Natural killer cell treated with Interleukin-12 subunit alpha and Interleukin-12 subunit beta and Interleukin-15 and Interleukin-18, amount 100 ng/mL, for 72 hours (primary cell): Measurements from ENCODE around the gene SLC7A7. TPM values are rescaled to one million over a fixed set of nuclear protein-coding genes. Genes with fewer than 3 reads are reported as not detected.
A peak's percentile ranks its signal among the peaks of the same experiment; 100 is the strongest.
"Not testable (repeated sequence)": the region's sequence is repeated elsewhere in the genome, so short reads cannot be mapped to it uniquely, and the experiment has no call there.

ENCODE experiments used
- ATAC-seq, 2 donors: fragments of 150-1000 bp; cut with Tn5 transposase in 1 of 2; sonication (Bioruptor Pico), chemical (Tn5 transposase) in 1 of 2; 2 replicates each; pipeline ENCODE4 v1.10.0; 2021
- DNase-seq: peaks from one replicate; pipeline ENCODE4 v3.0.0; 2022; ENCODE audit warnings: low spot score
- H3K27ac Mint-ChIP-seq, 2 donors: 1 replicate in 1 of 2; 2 replicates in 1 of 2; pipeline ENCODE4 v1.8.0; 2022; ENCODE audit warnings: mixed read lengths in 2 of 2, mild to moderate bottlenecking in 1 of 2, moderate library complexity in 1 of 2
- H3K27me3 Mint-ChIP-seq, 2 donors: 1 replicate in 1 of 2; 2 replicates in 1 of 2; pipeline ENCODE4 v1.8.0; 2022; ENCODE audit warnings: mixed read lengths in 2 of 2
- H3K36me3 Mint-ChIP-seq: one replicate; pipeline ENCODE4 v1.8.0; 2022; ENCODE audit warnings: mixed read lengths
- H3K4me1 Mint-ChIP-seq, 2 donors: 1 replicate in 1 of 2; 2 replicates in 1 of 2; pipeline ENCODE4 v1.8.0; 2022; ENCODE audit warnings: low read depth in 2 of 2, mixed read lengths in 2 of 2, mild to moderate bottlenecking in 1 of 2
- H3K4me3 Mint-ChIP-seq: one replicate; pipeline ENCODE4 v1.8.0; 2022; ENCODE audit warnings: mixed read lengths
- H3K9me3 Mint-ChIP-seq: 2 replicates; pipeline ENCODE4 v1.8.0; 2022; ENCODE audit warnings: mixed read lengths
- total RNA-seq, 2 donors: library from RNA; stranded (reverse); gene quantifications; one replicate each; pipeline ENCODE4 v1.2.3, GENCODE V29; 2022

SLC7A7 gene
- total RNA-seq, 2 donors from 2014 or later, result 0.36 to 0.59 TPM

- Mint-ChIP-seq H3K36me3 (peaks cover 8% of the 10 kb centered on the region), H3K9me3 (no peaks in the 10 kb centered on the region), H3K4me3 (peak overlapping the region; percentile 10), H3K27ac (peak overlapping the region; percentile 18 to 20), H3K4me1 (peaks cover 11 to 12% of the 10 kb centered on the region in 2 donors), H3K27me3 (peaks cover 19 to 25% of the 10 kb centered on the region in 2 donors)
- ATAC-seq, result peak; percentile 54 to 55
- no peak for DNase-seq
Measured at GRCh38 chr14:22838631-22839041, 23.4 kb upstream of the SLC7A7 start.

DNA sequence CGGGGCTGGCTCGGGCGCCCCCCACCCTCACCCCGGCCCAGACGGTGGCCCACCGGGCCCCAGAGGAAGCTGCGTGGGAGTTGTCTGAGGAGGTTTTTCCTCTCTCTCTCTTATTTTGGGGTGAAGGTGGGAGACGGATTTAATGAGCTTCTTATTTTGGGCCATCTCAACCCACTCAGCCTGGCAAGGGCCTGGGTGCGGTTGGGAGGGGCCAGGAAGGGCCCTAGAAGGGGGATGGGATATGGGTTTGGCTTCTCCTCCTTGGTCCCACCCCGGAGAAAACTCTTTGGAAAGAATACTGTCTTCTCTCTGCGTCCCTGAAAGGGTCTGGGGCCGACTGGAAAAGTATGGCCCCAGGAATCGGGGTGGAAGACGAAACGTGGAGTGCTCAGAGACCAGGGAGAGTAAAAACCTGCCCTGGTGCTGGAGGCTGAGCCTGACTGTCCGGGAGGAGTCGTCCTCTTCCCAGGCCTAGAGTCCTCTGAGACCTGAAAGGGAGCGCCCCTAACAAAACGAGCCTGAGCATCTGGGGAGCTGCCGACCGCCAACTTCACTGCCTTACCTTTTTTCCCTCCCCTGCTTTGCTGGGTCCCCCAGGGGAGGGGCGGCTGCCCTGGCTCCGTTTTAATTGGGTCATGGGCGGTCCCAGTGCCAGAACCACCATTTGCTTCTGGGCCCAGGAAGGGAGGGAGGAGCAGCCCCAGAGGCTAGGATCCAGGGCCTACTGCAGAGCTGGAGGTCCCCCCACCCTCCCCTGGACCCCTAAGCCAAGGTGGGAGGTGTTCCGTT, 22.7 kb upstream of the SLC7A7 start:
- H3K36me3 Mint-ChIP-seq, result peaks cover 8% of the 10 kb centered on the region
- DNase-seq (no peak), ATAC-seq (no peak)
- no peak overlapping the region for H3K27ac Mint-ChIP-seq
- H3K4me1 Mint-ChIP-seq, result peaks cover 11 to 12% of the 10 kb centered on the region in 2 donors
- peaks cover 15 to 25% of the 10 kb centered on the region in 2 donors for H3K27me3 Mint-ChIP-seq
- no peak overlapping the region for H3K4me3 Mint-ChIP-seq
- no peaks in the 10 kb centered on the region for H3K9me3 Mint-ChIP-seq

GRCh38 chr14:22837114-22837749, 22.0 kb upstream of the SLC7A7 start:
- peak overlapping the region; percentile 64 for H3K4me3 Mint-ChIP-seq
- peaks cover 8% of the 10 kb centered on the region for H3K36me3 Mint-ChIP-seq
- H3K4me1 Mint-ChIP-seq, result peaks cover 12% of the 10 kb centered on the region in 2 donors
- H3K27ac Mint-ChIP-seq, result no peak overlapping the region
- peaks cover 15 to 25% of the 10 kb centered on the region in 2 donors for H3K27me3 Mint-ChIP-seq
- DNase-seq (no peak), ATAC-seq (peak in 1 of 2 donors; percentile 11)
- no peaks in the 10 kb centered on the region for H3K9me3 Mint-ChIP-seq

GRCh38 chr14:22836301-22837113, 21.3 kb upstream of the SLC7A7 start, which contains the start of gene MMP14:
Gene MMP14 (plus strand): TSS chr14:22836585. CDS start chr14:22836818, 233 bp downstream.
- no peak for ATAC-seq
- H3K4me3 Mint-ChIP-seq, result peak within 1 kb of the TSS; percentile 64

DNA sequence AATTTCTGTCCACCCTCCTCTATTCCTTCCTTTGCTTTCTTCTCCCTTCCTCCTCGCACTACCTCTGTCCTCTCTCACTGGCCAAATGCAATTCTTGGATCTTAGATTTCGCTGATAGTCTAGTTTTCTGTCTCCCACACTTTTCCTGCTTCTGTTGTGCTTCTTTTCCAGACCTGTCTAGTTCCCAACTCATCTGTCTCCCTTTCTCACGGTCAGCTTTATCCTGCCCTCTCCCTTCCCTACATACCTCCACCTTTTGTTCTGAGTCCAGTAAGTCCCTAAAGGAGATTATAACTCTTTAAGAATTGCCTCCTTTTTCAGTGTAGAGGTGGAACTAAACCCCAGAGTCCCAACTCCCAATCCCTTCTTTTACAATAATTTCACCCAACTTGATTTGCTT, 20.3 kb upstream of the SLC7A7 start:
- Mint-ChIP-seq H3K27ac (no peak overlapping the region), H3K36me3 (peaks cover 17% of the 10 kb centered on the region), H3K4me3 (no peak overlapping the region), H3K27me3 (peaks cover 12 to 25% of the 10 kb centered on the region in 2 donors), H3K9me3 (no peaks in the 10 kb centered on the region), H3K4me1 (peaks cover 19 to 26% of the 10 kb centered on the region in 2 donors)
- ATAC-seq (no peak), DNase-seq (no peak)

More at GRCh38 chr14:22836301-22837113, 21.3 kb upstream of the SLC7A7 start, which contains the start of gene MMP14:
- Mint-ChIP-seq H3K36me3 (peaks cover 15% of the 10 kb centered on the region), H3K27ac (no peak within 1 kb of the TSS), H3K9me3 (no peaks in the 10 kb centered on the region), H3K4me1 (peaks cover 13 to 19% of the 10 kb centered on the region in 2 donors), H3K27me3 (peaks cover 12 to 25% of the 10 kb centered on the region in 2 donors)
- DNase-seq, result no peak

- peaks cover 14% of the 10 kb centered on the region for H3K36me3 Mint-ChIP-seq
- no peaks in the 10 kb centered on the region for H3K9me3 Mint-ChIP-seq
- DNase-seq (no peak), ATAC-seq (peak in 1 of 2 donors; percentile 1)
- peaks cover 5 to 6% of the 10 kb centered on the region in 2 donors for H3K27me3 Mint-ChIP-seq
- peak overlapping the region; percentile 81 for H3K4me3 Mint-ChIP-seq
- H3K27ac Mint-ChIP-seq, result peak overlapping the region; percentile 87 to 98
- peaks cover 28 to 32% of the 10 kb centered on the region in 2 donors for H3K4me1 Mint-ChIP-seq
Measured at GRCh38 chr14:22830443-22831010, 15.3 kb upstream of the SLC7A7 start.

DNA sequence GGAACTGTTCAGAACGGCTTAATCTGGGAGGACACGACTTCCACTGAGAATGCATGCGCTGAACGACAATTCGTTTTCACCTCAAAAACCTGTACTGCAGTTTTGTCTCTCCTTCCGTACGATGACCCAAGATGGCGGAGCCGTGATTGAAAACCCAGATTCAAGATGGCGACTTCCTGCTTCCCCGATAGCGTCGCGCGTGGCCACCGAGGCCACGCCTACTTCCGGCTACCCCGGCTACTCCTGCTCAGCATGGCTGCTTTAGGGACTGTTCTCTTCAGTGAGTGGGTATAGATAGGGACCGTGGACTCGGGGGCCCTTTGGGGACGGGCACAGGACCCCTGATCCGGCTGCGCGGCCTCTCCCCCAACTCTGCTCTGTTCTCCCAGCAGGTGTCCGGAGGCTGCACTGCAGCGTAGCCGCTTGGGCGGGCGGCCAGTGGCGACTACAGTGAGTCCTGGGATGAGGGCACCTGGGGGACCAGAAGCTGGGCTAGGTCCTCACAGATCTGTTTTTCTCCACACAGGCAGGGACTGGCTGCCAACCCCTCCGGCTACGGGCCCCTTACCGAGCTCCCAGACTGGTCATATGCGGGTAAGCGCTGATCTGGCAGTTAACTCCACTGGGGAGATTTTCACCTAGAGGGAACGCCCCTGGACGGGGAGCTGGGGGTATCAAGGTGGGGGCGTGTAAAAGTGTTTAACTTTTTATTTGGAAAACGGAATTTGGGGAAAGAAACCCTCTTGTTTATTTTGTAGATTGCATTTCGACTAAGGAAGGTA, 14.6 kb upstream of the SLC7A7 start, which contains the start of gene MRPL52:
Gene MRPL52 (plus strand): TSS at position 227 of the 782 bp plus-strand sequence. CDS start 26 bp downstream, at position 253.
- Mint-ChIP-seq H3K4me3 (peak within 1 kb of the TSS; percentile 81), H3K4me1 (peaks cover 26 to 33% of the 10 kb centered on the region in 2 donors), H3K27ac (peak within 1 kb of the TSS; percentile 87 to 98), H3K9me3 (no peaks in the 10 kb centered on the region), H3K36me3 (peaks cover 9% of the 10 kb centered on the region), H3K27me3 (peaks cover 5 to 8% of the 10 kb centered on the region in 2 donors)
- peak; percentile 97 for ATAC-seq
- peak; percentile 87 for DNase-seq

- H3K27me3 Mint-ChIP-seq, ATAC-seq, H3K36me3 Mint-ChIP-seq, DNase-seq, H3K9me3 Mint-ChIP-seq: not testable (repeated sequence)
- H3K4me1 Mint-ChIP-seq, result peaks cover 26 to 33% of the 10 kb centered on the region in 2 donors
- H3K27ac Mint-ChIP-seq, result peak overlapping the region; percentile 87 to 98
- H3K4me3 Mint-ChIP-seq, result peak overlapping the region; percentile 81
Measured at GRCh38 chr14:22829076-22829660, 13.9 kb upstream of the SLC7A7 start.

GRCh38 chr14:22824711-22825359, 9.6 kb upstream of the SLC7A7 start:
- H3K27me3 Mint-ChIP-seq, result peaks cover 18 to 19% of the 10 kb centered on the region in 2 donors
- peaks cover 21% of the 10 kb centered on the region in 2 donors for H3K4me1 Mint-ChIP-seq
- no peak overlapping the region for H3K27ac Mint-ChIP-seq
- no peaks in the 10 kb centered on the region for H3K36me3 Mint-ChIP-seq
- DNase-seq, result no peak
- no peak for ATAC-seq
- H3K9me3 Mint-ChIP-seq, result no peaks in the 10 kb centered on the region
- no peak overlapping the region for H3K4me3 Mint-ChIP-seq

DNA sequence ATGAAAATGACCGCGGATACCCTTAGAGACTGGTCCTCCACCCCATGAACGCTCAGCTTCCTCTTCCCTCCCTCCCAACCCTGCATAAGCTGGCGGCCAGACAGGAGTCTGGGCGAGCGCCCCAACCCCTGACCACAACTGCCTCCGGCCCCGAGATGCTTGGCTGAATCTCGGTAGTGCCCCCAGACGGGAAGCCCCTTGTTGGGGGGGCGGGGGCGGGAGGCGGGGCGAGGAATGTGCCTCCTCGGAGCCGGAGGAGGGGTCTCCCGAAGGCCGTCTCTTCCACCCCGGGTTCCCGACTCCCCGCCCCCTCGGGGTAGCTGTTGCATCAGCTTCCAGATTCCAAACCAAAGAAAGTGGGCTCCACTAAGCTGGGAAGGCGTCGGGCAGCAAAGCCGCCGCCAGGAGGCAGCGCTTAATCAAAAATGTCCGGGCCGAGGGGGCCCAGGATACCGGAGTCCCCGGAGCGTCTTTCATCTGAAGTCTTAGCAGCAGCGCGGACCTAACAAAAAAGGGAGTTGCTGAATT, 7.4 kb upstream of the SLC7A7 start:
- Mint-ChIP-seq H3K9me3 (no peaks in the 10 kb centered on the region), H3K4me1 (peaks cover 12 to 13% of the 10 kb centered on the region in 2 donors), H3K27me3 (peaks cover 22 to 28% of the 10 kb centered on the region in 2 donors), H3K27ac (no peak overlapping the region), H3K4me3 (peak overlapping the region; percentile 67), H3K36me3 (no peaks in the 10 kb centered on the region)
- ATAC-seq, result peak; percentile 84 to 88
- DNase-seq, result peak; percentile 73

GRCh38 chr14:22822016-22822570, 6.9 kb upstream of the SLC7A7 start:
- H3K4me3 Mint-ChIP-seq, result no peak overlapping the region
- peaks cover 12 to 13% of the 10 kb centered on the region in 2 donors for H3K4me1 Mint-ChIP-seq
- H3K9me3 Mint-ChIP-seq, result no peaks in the 10 kb centered on the region
- H3K36me3 Mint-ChIP-seq, result no peaks in the 10 kb centered on the region
- no peak overlapping the region for H3K27ac Mint-ChIP-seq
- no peak for DNase-seq
- ATAC-seq, result no peak
- H3K27me3 Mint-ChIP-seq, result peaks cover 22 to 28% of the 10 kb centered on the region in 2 donors
